PC-9 (cell line): ENCODE data around the gene ETS1. TPM values are rescaled to one million over a fixed set of nuclear protein-coding genes. Genes with fewer than 3 reads are reported as not detected.
"Not testable (repeated sequence)": the region's sequence is repeated elsewhere in the genome, so short reads cannot be mapped to it uniquely, and the experiment has no call there.

Source experiments
- BruUV-seq: library from RNA; stranded (reverse); fragments of 400-500 nt; replicated peaks from 2 replicates; lab custom pipeline; 2021; lab: Mats Ljungman, UMichigan
- CTCF ChIA-PET: fragments of 300-600 bp; sonication (Branson Sonifier 250); formaldehyde crosslinking; loops from one replicate; lab custom pipeline; 2022; ENCODE audit warnings: antibody characterized with exemption; lab: Charles Lee
- POLR2A ChIA-PET: fragments of 300-600 bp; sonication (Branson Sonifier 250); formaldehyde crosslinking; loops from one replicate; lab custom pipeline; 2022; ENCODE audit warnings: antibody characterized with exemption; ENCODE audit not compliant: unreplicated experiment; lab: Charles Lee
- DNase-seq, 2 experiments: peaks; one replicate each; pipeline versions ENCODE4 v3.0.0 to v3.0.0-alpha.2; 2015 to 2022; ENCODE audit warnings: mixed read lengths in 1 of 2
- H2AFZ ChIP-seq: fragments of 200-600 bp; sonication (generic); 2 replicates; pipeline ENCODE4 v1.8.1; 2017; ENCODE audit warnings: antibody characterized with exemption
- H3F3A ChIP-seq: fragments of 200-600 bp; sonication (generic); 2 replicates; pipeline ENCODE4 v1.8.1; 2017; ENCODE audit warnings: antibody characterized with exemption, mild to moderate bottlenecking, low read depth; ENCODE audit not compliant: insufficient read depth
- H3K27ac ChIP-seq: fragments of 200-600 bp; sonication (generic); 2 replicates; pipeline ENCODE4 v1.6.1; 2016; ENCODE audit warnings: mixed run types
- H3K27me3 ChIP-seq: fragments of 200-600 bp; sonication (generic); 2 replicates; pipeline ENCODE4 v1.6.1; 2016; ENCODE audit warnings: low read depth, mixed run types; ENCODE audit not compliant: insufficient read depth
- H3K36me3 ChIP-seq: fragments of 200-600 bp; sonication (generic); 2 replicates; pipeline ENCODE4 v1.6.1; 2016; ENCODE audit warnings: low read depth, mixed run types
- H3K4me1 ChIP-seq: fragments of 200-600 bp; sonication (generic); replicated peaks from 2 replicates; pipeline ENCODE4 v1.6.1; 2016; ENCODE audit warnings: mixed run types; ENCODE audit not compliant: insufficient read depth
- H3K4me2 ChIP-seq: fragments of 200-600 bp; sonication (generic); 2 replicates; pipeline ENCODE4 v1.6.1; 2017; ENCODE audit warnings: mixed run types
- H3K4me3 ChIP-seq: fragments of 200-600 bp; sonication (generic); 2 replicates; pipeline ENCODE4 v1.6.1; 2016; ENCODE audit warnings: mixed run types
- H3K79me2 ChIP-seq: fragments of 200-600 bp; sonication (generic); 2 replicates; pipeline ENCODE4 v1.6.1; 2017; ENCODE audit warnings: low read depth, mixed run types
- H3K9me2 ChIP-seq: fragments of 200-600 bp; sonication (generic); 2 replicates; pipeline ENCODE4 v1.8.1; 2017; ENCODE audit warnings: mild to moderate bottlenecking; ENCODE audit not compliant: insufficient read depth
- H3K9me3 ChIP-seq: fragments of 200-600 bp; sonication (generic); 2 replicates; pipeline ENCODE4 v1.8.1; 2016; ENCODE audit warnings: low read depth; ENCODE audit not compliant: insufficient read depth
- H4K20me1 ChIP-seq: fragments of 200-600 bp; sonication (generic); 2 replicates; pipeline ENCODE4 v1.8.1; 2017; ENCODE audit not compliant: insufficient read depth
- CTCF ChIP-seq: fragments of 200-600 bp; sonication (generic); conservative IDR thresholded peaks from 2 replicates; pipeline ENCODE4 v1.6.1; 2017; ENCODE audit warnings: mixed run types, antibody characterized with exemption, mild to moderate bottlenecking, moderate library complexity
- EZH2 ChIP-seq: fragments of 200-600 bp; sonication (generic); IDR thresholded peaks from 2 replicates; pipeline ENCODE4 v1.8.0; 2017; ENCODE audit warnings: antibody characterized with exemption, low read depth
- intact Hi-C: fragments of 100-400 bp; cut with micrococcal nuclease; formaldehyde crosslinking; loops from one replicate; pipeline ENCODE4 v1.10.0; 2022; ENCODE audit not compliant: unreplicated experiment
- total RNA-seq: library from RNA; stranded (reverse); gene quantifications from 2 replicates; pipeline ENCODE4 v1.2.3, GENCODE V29; 2021

Gene ETS1
- total RNA-seq, 1 experiment from 2014 or later: 23.3 TPM

GRCh38 chr11:128450882-128451651, 136.3 kb downstream of the ETS1 start:
- intact Hi-C loops: no loop called here
- H2AFZ ChIP-seq: no peak overlapping the region
- H3K4me1 ChIP-seq: peaks cover 24% of the 10 kb centered on the region
- TF ChIP-seq EZH2 (no peak), CTCF (no peak)
- H3K4me3 ChIP-seq: no peak overlapping the region
- no peaks in the 10 kb centered on the region for H3K9me2 ChIP-seq
- H3K9me3 ChIP-seq: no peaks in the 10 kb centered on the region; the same call in 1 of the 2 replicates
- no peaks in the 10 kb centered on the region for H3K36me3 ChIP-seq
- CTCF ChIA-PET: no interaction called here
- BruUV-seq: no TSS peak
- POLR2A ChIA-PET: interaction anchor here (0.6 kb wide), 1 partner anchor 9 kb away, joined by 3 read pairs; no protein-coding TSS in a partner anchor
- peaks cover 5% of the 10 kb centered on the region; the same call in 1 of the 2 replicates for H3F3A ChIP-seq
- H3K27me3 ChIP-seq: no peaks in the 10 kb centered on the region
- no peaks in the 10 kb centered on the region for H4K20me1 ChIP-seq
- no peaks in the 10 kb centered on the region for H3K79me2 ChIP-seq
- no peak for DNase-seq
- no peak overlapping the region for H3K27ac ChIP-seq
- no peak overlapping the region for H3K4me2 ChIP-seq

- H3K9me3 ChIP-seq, CTCF ChIA-PET, H2AFZ ChIP-seq, H3K79me2 ChIP-seq, H3K4me3 ChIP-seq, BruUV-seq, H3F3A ChIP-seq, intact Hi-C loops, H3K27me3 ChIP-seq, H3K4me2 ChIP-seq, H4K20me1 ChIP-seq, H3K36me3 ChIP-seq, H3K9me2 ChIP-seq, H3K27ac ChIP-seq, POLR2A ChIA-PET, DNase-seq: not testable (repeated sequence)
- H3K4me1 ChIP-seq: peaks cover 24% of the 10 kb centered on the region
Observed at GRCh38 chr11:128450425-128450824, 136.9 kb downstream of the ETS1 start.

- H4K20me1 ChIP-seq: no peaks in the 10 kb centered on the region
- CTCF ChIA-PET: interaction anchor here (0.6 kb wide), 1 partner anchor 107 kb away, joined by 3 read pairs; no protein-coding TSS in a partner anchor
- no peak for DNase-seq
- POLR2A ChIA-PET: interaction anchor here (0.5 kb wide), 1 partner anchor 41 kb away, joined by 3 read pairs; no protein-coding TSS in a partner anchor
- H2AFZ ChIP-seq: peak overlapping the region; percentile 50; the same call in 1 of the 2 replicates
- H3K27me3 ChIP-seq: no peaks in the 10 kb centered on the region
- BruUV-seq: TSS peak; percentile 92
- no peaks in the 10 kb centered on the region for H3K36me3 ChIP-seq
- H3K9me3 ChIP-seq: no peaks in the 10 kb centered on the region; the same call in 1 of the 2 replicates
- peaks cover 24% of the 10 kb centered on the region for H3K4me1 ChIP-seq
- no peak overlapping the region for H3K4me3 ChIP-seq
- H3K4me2 ChIP-seq: peak overlapping the region; percentile 58
- no peaks in the 10 kb centered on the region for H3K79me2 ChIP-seq
- TF ChIP-seq EZH2 (no peak), CTCF (no peak)
- intact Hi-C loops: loop anchor here (1.0 to 10.0 kb wide), 7 partner anchors 40 to 274 kb away; no protein-coding TSS in a partner anchor
- H3F3A ChIP-seq: peaks cover 5% of the 10 kb centered on the region; the same call in 1 of the 2 replicates
- peak overlapping the region; percentile 96 for H3K27ac ChIP-seq
- no peaks in the 10 kb centered on the region for H3K9me2 ChIP-seq
Observed at GRCh38 chr11:128448981-128449713, 138.2 kb downstream of the ETS1 start.
